GM12865 (cell line): ENCODE results near the gene PTCH2.

ENCODE experiments used
- DNase-seq: peaks from one replicate; pipeline ENCODE4 v3.0.0; 2010; ENCODE audit warnings: low read depth
- H3K4me3 ChIP-seq: 2 replicates; pipeline ENCODE4 v1.5.1; 2011; ENCODE audit warnings: mild to moderate bottlenecking, low read depth, low read length, control low read depth
- CTCF ChIP-seq: IDR thresholded peaks from 2 replicates; pipeline ENCODE4 v1.5.1; 2011; ENCODE audit warnings: low read length, control low read depth, low read depth, inconsistent platforms; ENCODE audit not compliant: insufficient read depth; ENCODE audit errors: missing control alignments

The PTCH2 gene

GRCh38 chr1:44808938-44809917 is 33.8 kb downstream of the PTCH2 start:
- H3K4me3 ChIP-seq, result peak overlapping the region; percentile 35
- DNase-seq, result peak; percentile 93
- TF ChIP-seq CTCF, result no peak

GRCh38 chr1:44808063-44808937 is 34.8 kb downstream of the PTCH2 start, which contains the start of gene BTBD19:
Gene BTBD19 (plus strand): TSS chr1:44808523. CDS start chr1:44808821, 298 bp downstream.
- no peak for TF ChIP-seq CTCF
- DNase-seq, result no peak
- peak within 1 kb of the TSS; percentile 35 for H3K4me3 ChIP-seq

- DNase-seq, result peak; percentile 91
- H3K4me3 ChIP-seq, result peak overlapping the region; percentile 35
- no peak for TF ChIP-seq CTCF
These were observed 35.5 kb downstream of the PTCH2 start for GRCh38 chr1:44807364-44808062.

- no peak for TF ChIP-seq CTCF
- H3K4me3 ChIP-seq, result peak within 1 kb of the TSS; percentile 35
- no peak for DNase-seq
These were observed 36.2 kb downstream of the PTCH2 start, which contains the start of gene DYNLT4 for GRCh38 chr1:44806704-44807363. Gene DYNLT4 (minus strand): TSS chr1:44807351. CDS start chr1:44806668, 683 bp downstream.

- no peak overlapping the region for H3K4me3 ChIP-seq
- no peak for TF ChIP-seq CTCF
- DNase-seq, result no peak
These were observed 36.9 kb downstream of the PTCH2 start for GRCh38 chr1:44806025-44806703.
